Activated T-cell treated with anti-CD3 and anti-CD28 coated beads, Interleukin-2, amount 50 U/mL, for 1 hour (primary cell): ENCODE data around the gene DUSP22.

ENCODE experiments used
- DNase-seq: peaks from one replicate; pipeline ENCODE4 v3.0.0-alpha.2; 2020

DUSP22 gene

DNA sequence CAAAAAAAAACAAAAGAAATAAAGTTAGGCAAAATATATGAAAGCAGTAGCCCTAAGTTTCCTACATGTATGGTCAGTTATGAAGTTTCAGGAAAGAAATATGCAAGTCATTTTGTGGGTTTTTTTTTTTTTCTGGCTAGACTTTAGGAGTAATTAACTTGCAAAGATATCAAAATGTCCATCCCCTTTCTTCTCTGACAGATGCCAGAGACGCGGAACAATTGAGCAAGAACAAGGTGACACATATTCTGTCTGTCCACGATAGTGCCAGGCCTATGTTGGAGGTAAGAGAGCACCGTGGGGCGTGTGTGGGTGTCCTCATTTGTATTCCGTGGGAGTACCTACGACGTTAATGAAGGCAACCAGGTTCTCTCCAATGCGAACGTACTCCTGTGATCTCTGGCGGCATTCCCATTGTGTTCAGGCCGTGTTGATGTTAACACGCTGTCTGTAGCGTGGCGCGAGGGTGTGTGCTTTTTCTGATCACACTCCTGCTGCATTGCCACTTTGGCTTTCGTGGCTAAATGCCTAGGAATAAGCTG lies 19.5 kb downstream of the DUSP22 start:
- DNase-seq = no peak

- no peak for DNase-seq
Measured at GRCh38 chr6:313087-313486, 20.8 kb downstream of the DUSP22 start.

DNA sequence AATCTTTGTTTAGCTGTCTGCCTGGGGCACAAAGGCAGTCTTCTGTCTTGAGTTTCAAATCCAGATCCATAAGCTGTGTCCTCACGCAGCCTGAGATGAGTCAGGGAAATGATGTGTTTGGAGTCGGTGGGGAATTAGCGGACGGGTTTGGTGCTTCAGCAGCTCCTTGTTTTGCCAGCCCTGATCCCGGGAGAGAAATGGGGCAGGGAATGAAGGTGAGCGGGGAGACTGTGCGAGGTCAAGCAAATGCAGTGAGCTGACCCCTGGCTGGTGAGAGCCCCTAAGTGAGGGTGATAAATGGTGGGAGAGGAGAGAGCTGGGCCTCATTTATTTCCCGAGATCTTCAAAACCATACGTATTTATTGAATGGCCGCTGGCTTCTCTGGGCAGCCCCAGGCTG lies 21.6 kb downstream of the DUSP22 start:
- DNase-seq = no peak

DNA sequence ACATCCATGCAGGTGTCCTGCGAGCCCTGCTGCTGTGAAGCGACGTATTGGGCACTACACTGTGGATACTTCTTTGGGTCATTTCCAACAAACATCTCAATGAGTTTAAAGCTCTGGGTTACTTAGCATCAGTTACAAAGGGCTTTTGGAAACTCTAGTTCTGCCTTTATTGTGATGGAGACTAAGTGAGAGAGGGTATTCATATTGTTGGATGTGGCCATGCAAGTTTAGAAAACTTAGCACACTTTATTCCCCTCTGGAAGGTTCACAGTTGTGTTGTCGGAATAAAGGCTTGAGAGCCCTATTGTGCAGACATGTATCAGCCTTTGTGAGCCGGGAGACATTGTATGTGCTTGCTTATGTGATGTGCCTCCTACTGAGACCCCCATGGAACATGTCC lies 22.1 kb downstream of the DUSP22 start:
- DNase-seq = no peak

- DNase-seq = no peak
Measured at GRCh38 chr6:315226-315625, 22.9 kb downstream of the DUSP22 start.

DNA sequence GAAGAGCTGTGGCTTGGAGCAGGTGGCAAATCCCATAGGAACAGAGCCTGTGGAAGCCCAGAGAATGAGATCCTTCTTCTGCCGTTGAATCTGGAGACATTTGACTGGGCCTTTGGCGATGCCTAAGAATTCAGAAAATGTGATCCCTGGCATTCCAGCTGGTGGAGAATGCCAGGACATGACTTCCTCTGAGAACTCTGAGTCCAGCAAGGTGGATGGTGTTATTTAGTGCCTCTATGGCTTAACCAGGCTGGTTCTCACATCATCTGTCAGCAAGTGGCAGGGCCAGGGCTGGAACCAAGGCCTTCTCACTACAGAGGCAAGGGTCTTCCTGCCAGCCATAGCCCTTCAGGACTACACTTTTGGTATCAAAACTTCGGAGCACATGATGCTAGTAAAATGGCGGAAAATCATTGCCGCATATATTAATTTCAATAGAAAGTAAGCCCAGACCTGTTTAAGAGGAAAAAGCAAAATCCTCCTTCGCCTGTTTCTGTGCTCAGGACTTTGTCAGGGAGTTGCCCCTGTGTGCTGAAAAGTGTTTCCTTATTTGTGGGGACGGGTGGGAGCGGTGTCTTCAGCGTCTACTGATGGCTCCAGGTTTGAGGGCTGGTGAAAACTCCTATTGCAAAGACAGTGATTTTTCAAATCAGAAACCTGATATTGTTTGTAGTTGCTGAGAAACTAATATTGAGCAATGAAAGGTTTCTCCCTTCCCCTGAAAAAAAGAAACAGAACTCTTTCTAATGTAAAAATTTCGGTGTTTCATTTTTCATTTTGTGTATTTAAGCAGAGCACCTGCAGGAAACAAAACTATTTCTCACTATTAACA lies 23.9 kb downstream of the DUSP22 start:
- DNase-seq = no peak

- no peak for DNase-seq
Measured at GRCh38 chr6:316753-317038, 24.4 kb downstream of the DUSP22 start.

GRCh38 chr6:317060-317447 lies 24.8 kb downstream of the DUSP22 start:
- DNase-seq = no peak

GRCh38 chr6:317448-318144 lies 25.3 kb downstream of the DUSP22 start:
- DNase-seq = no peak

- no peak for DNase-seq
Measured at GRCh38 chr6:318243-318890, 26.1 kb downstream of the DUSP22 start.

DNA sequence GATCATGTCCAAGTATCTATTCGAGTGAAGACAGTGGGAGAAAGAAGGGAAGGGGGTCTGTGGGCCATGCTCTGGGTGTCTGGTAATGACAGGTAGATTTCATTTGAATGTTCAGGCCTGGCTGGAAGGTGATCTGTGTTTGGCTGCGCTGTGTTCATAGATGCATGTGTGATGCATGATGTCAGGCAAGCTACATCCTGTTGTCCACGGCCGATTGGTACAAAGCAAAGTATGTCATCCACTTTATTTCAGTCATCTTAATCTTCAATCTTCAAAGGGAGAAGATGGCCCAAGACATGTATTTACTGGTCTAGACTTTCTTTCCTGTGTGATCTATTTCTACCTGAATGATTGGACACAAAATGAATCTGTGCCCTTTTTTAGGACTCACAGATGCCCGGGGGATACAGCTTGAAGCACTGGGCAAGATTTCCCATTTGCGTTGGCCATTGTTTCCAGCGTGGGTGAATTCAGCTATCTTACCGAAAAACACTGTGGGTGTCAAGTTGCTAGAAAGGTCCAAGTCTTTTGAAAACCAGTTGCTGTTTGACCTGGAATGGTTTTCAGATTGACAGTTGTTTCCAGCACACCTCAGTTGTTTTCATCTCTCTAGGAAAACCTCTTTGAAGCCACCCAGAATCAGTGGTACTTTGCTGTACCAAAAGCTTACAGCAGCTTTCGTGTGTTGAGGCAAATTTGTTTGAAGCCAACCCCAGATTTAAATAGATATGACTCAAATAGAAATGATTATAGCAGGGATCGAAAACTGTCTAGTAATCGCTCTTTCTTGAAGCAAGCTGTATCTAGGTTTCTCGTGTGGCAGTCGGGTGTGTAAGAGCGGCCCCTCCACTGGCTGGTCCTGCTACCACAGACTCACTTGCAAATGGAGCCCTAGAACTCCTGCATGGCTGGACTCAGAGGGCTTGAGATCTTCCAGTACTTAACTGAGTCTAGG lies 27.2 kb downstream of the DUSP22 start:
- no peak for DNase-seq

GRCh38 chr6:320351-321157 lies 28.3 kb downstream of the DUSP22 start:
- no peak for DNase-seq

- no peak for DNase-seq
Measured at GRCh38 chr6:321158-321438, 28.8 kb downstream of the DUSP22 start.

DNA sequence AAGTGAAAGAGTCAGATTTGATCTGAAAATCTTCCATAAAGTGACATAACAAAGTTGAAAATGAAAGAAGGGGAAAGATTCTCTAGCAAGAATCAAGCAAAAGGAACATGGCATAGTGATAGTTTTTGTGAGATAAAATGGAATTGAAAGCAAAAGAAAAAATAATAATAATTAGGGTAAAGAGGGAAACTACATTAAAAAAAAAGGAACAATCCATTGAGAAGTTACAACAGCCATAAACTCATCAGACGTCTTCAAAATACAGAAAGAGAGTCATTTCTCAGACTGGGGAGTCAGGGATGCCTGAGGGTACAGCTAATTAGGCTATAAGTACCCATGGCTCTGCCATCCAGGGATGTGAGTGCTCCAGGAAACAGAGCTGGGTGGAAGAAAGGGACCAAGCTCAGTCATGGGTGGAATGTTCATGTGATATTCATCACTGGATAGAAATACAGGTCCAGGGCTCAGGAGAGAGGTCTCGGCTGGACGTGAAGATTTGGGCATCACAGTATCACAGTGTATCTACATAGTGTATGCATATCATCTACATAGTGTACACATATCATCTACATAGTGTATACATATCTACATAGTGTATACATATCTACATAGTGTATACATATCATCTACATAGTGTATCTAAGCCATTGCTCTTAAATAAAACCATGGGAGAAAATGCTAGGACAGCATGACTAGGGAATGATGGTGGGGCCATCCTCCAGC lies 29.4 kb downstream of the DUSP22 start:
- no peak for DNase-seq

DNA sequence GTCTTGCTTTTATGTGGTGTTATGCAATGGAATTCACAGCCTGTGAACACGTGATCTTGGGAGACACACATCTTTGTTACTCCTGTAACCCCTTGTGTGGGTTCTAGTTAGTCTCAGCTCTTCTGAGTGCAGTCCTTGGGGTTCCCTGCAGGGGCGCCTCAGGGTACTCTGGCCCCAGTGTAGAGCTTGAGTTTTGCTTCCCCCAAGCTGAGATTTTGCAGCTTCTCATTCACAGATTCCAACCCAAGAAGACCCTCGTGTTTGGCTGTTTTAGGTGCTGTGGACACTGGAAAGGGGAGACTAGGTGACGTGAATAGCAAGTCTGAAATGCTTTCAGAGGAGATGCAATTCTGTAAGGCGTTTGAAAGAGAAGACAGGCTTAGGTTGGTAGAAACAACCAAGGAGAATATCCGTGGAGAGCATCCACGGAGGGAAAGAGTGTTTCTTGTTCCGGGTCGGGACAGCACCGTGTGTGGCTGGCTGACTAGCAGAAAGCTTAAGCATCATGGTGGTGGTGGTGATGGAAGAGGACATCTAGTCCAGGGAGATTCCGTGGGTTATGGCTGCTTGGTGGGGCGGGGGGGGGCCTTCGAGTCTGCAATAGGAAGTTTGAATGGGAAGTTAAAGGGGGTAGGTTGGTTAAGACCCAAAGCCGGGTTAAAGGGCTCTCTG lies 30.1 kb downstream of the DUSP22 start:
- DNase-seq = no peak

- DNase-seq = no peak
Measured at GRCh38 chr6:322940-323729, 30.8 kb downstream of the DUSP22 start.

GRCh38 chr6:323730-324088 lies 31.4 kb downstream of the DUSP22 start:
- no peak for DNase-seq

DNA sequence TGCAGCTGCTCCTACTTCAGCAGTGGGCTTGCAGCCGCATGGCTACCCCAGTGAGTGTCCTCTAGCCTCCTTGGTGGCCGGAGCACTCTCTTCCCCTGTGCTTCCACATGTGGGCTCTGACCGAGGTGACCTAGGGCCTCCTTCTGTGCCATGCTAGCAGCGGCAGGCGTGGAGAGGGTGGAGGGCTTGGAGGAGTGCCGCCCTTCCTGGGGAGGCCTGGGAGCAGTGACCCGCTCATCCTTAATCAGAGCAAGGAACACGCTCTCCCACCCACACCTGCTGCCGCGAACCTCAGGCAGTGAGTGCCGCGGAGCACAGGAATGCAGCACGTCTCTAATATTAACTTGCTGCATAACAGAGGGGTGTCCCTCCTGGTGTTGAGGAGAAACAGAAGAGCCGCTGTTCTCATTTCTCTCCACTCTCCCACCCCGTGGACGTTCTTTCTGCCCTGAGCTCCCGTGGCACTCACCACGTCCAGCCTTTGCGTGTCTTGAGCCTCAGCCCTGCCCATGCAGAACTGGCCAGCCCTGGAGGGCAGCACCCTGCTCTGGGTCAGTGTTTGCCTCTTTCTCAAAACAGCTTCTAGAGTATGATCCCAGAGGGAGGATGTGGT lies 31.9 kb downstream of the DUSP22 start:
- no peak for DNase-seq

- DNase-seq = no peak
Measured at GRCh38 chr6:324729-325125, 32.4 kb downstream of the DUSP22 start.
